ENCODE measurements around the gene TANGO2.

DNA sequence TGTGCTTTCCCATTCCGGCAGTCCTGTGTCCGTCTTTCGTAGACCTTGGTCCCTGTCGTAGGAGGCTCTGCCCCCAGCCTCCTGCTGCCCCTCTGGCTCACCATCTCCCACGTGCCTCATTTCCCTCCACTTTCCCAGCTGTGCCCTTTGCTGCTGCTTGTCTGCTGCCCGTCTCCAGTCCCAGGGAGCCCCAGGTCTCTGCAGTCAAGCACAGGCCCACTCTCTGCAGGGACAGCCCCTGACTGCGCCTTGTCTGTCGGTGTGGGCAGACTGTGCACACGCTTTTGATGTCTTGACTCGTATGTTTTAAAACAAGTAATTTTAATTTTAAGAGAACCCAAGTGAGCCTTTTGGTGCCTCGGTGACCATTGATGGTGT, 71.6 kb downstream of the TANGO2 start:
- TF ChIP-seq, protein P1, sequence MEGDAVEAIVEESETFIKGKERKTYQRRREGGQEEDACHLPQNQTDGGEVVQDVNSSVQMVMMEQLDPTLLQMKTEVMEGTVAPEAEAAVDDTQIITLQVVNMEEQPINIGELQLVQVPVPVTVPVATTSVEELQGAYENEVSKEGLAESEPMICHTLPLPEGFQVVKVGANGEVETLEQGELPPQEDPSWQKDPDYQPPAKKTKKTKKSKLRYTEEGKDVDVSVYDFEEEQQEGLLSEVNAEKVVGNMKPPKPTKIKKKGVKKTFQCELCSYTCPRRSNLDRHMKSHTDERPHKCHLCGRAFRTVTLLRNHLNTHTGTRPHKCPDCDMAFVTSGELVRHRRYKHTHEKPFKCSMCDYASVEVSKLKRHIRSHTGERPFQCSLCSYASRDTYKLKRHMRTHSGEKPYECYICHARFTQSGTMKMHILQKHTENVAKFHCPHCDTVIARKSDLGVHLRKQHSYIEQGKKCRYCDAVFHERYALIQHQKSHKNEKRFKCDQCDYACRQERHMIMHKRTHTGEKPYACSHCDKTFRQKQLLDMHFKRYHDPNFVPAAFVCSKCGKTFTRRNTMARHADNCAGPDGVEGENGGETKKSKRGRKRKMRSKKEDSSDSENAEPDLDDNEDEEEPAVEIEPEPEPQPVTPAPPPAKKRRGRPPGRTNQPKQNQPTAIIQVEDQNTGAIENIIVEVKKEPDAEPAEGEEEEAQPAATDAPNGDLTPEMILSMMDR (IDR thresholded peaks at IDR 0.05; ENCODE audit: low read length) = no peak
- no peak for TF ChIP-seq EZH2 (IDR thresholded peaks at IDR 0.05; ENCODE audit: borderline replicate concordance, low read length)
